IPS-18c (cell line): ENCODE data around the gene CLIC4.
"Not testable (repeated sequence)": the region's sequence is repeated elsewhere in the genome, so short reads cannot be mapped to it uniquely, and the experiment has no call there.

Experiments
- H3K4me3 ChIP-seq: 2 replicates; pipeline ENCODE4 v1.7.0; 2013; ENCODE audit warnings: low read depth, mild to moderate bottlenecking, low read length, moderate library complexity; ENCODE audit not compliant: insufficient read depth
- H3K9me3 ChIP-seq: one replicate; pipeline ENCODE4 v1.6.1; 2013; ENCODE audit warnings: mild to moderate bottlenecking, low read length, moderate library complexity; ENCODE audit not compliant: control insufficient read depth, insufficient read depth

CLIC4 gene

GRCh38 chr1:24822887-24823286 lies 77.6 kb downstream of the CLIC4 start:
- Histone ChIP-seq H3K9me3 (no peaks in the 10 kb centered on the region), H3K4me3 (no peak overlapping the region)

- not testable (repeated sequence) for H3K4me3 ChIP-seq, H3K9me3 ChIP-seq
Measured at GRCh38 chr1:24823486-24823885, 78.2 kb downstream of the CLIC4 start.

DNA sequence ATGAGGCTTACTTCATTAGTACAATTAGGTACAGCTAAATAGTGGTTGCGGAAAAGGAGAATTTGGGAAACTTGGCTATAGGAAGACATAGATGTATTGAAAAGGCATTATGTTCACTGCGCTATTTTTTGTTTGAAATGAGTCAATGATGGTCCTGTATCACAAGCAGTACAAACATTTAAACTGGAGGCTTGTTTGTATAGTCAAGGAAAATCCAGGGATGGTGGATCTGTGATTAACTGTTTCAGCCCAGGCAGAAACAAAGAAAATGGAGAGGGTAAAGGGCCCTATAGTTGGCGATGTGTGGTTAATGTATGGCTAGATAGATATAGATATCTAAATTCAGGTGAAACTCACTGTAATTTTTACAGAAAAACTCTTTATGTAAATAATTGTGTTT lies 79.9 kb downstream of the CLIC4 start:
- Histone ChIP-seq H3K4me3 (no peak overlapping the region), H3K9me3 (no peaks in the 10 kb centered on the region)

- Histone ChIP-seq H3K9me3 (no peaks in the 10 kb centered on the region), H3K4me3 (no peak overlapping the region)
Measured at GRCh38 chr1:24826510-24826909, 81.3 kb downstream of the CLIC4 start.

DNA sequence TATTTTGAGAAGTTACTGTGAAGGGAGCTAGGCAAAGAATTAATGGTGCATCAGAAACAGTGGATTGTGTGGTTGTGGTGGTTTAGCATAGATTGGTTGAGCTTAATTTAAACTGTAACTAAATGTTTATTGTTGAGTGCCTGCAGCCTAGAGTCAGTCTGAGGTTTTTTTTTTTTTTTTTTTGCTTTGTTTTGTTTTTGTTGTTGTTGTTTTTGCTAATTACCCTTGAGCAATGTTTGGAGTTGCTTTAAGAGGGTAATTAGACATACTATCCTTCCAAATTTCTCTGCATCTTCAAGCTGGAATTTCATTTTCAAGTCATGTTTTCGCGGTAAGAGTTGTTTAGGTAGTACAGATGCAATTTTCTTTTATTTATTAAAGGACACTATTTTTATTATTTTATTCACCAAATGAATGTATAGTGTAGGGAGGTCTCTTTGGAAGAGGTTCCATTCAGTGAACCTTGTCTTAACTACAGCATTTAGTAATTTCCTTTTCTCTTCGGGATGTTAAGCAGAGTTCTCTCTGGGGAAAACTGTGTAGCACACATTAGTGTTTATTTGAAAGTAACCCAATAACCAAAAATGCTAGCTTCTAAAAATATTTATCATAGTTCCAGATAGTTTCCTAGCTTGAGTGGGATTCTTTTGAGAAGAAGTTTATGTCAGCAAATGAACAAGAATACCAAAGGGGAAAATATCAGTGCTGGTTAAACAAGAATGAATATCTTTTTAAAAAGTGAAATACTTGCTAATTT lies 82.3 kb downstream of the CLIC4 start:
- Histone ChIP-seq H3K4me3 (no peak overlapping the region), H3K9me3 (no peaks in the 10 kb centered on the region)

DNA sequence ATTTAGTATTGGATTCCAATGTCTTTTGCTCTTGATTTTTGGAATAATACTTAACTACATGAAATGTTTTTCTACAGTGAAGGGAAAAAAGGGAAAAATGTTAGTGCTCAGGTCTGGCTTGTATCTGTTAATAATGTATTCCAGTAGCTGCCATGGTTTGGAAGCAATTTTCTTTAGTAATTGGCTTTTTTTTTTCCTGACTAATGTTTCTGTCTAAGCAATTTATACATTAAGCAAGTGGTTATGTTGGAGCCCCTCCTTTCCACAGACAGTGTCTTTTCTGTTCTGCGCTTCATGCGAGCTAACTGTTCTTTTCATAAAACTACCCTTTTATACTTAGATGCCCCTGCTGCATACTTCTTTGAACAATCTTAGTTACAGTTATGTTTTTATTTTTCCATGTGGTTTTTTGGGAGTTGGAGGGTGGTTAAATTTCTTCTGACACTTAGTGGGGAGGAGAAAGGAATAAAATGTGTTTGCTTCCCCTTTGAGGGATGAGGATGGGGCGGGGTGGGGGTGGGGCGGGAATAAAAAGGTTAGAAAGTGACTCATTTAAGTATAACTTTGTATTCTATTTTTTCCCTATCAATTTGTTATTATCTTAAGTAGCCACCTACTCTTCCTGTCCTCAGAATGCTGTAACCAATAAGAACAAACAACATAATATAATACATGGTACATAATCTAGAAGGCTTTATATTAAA lies 83.1 kb downstream of the CLIC4 start:
- Histone ChIP-seq H3K9me3 (no peaks in the 10 kb centered on the region), H3K4me3 (no peak overlapping the region)

DNA sequence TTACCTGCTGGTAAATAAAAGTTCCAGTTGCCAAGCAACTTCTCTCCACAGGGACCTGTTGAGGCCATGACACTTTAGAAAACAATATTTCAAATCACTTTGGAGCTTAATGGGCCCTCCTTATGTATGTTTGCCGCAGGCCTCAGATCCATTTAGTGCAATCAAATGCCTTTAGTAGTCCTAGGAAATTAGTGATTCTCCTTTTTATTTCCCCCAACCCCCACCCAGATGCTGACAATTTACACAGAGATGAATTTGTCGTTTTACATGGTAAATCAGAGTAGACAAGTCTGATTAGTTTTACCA lies 83.6 kb downstream of the CLIC4 start:
- H3K4me3 ChIP-seq = no peak overlapping the region
- H3K9me3 ChIP-seq = no peaks in the 10 kb centered on the region

GRCh38 chr1:24830680-24831272 lies 85.5 kb downstream of the CLIC4 start:
- H3K9me3 ChIP-seq = no peaks in the 10 kb centered on the region
- H3K4me3 ChIP-seq = no peak overlapping the region

- Histone ChIP-seq H3K4me3 (no peak overlapping the region), H3K9me3 (no peaks in the 10 kb centered on the region)
Measured at GRCh38 chr1:24841593-24841992, 96.3 kb downstream of the CLIC4 start.

GRCh38 chr1:24846671-24847070 lies 101.4 kb downstream of the CLIC4 start:
- Histone ChIP-seq H3K4me3 (no peak overlapping the region), H3K9me3 (peaks cover 2% of the 10 kb centered on the region)

DNA sequence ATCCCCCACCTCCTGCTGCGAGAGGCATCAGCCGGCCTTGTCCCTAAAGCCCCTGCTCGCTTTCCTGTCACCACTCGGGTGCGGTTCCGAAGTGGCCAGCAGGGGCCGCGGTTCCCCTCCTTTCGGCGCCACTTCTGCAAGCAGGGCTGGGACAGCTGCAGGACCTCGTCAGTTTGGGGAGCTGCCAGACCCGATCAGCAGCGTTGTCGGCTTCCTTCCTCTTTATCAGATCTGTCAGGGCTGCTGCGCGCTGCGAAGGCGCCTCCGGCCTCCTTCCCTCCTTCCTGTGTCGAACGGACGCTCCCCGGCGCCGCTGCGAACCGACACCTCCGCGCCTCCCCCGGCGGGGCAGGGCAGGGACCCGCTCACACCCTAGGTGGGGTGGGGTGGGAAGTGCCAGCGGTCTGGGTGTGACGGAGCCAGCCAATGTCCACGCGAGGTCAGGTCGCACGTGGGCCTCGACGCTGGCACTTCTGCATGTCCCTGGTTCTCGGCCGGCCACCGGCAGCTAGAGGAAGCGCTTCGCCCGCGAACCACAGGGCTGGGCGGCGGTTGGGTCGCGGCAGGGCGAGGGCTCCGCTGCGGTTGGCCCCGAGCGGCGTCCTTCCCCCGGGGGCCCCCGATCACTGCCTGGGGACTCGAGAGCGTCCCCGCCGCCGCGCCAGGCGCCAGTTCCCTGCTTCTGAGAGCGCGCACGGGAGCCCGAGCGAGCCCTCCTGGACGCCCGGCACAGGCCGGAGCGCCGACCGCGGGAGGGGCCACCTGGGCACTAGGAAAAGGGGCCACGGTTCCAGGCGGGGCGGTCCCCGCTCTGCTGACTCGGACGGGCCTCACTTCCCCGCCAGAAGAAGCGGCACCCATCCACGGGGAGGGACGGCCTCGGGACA lies 103.0 kb downstream of the CLIC4 start:
- peaks cover 2% of the 10 kb centered on the region for H3K9me3 ChIP-seq
- peak overlapping the region; percentile 73 for H3K4me3 ChIP-seq

- peaks cover 2% of the 10 kb centered on the region for H3K9me3 ChIP-seq
- H3K4me3 ChIP-seq = no peak overlapping the region
Measured at GRCh38 chr1:24849672-24850295, 104.5 kb downstream of the CLIC4 start.

DNA sequence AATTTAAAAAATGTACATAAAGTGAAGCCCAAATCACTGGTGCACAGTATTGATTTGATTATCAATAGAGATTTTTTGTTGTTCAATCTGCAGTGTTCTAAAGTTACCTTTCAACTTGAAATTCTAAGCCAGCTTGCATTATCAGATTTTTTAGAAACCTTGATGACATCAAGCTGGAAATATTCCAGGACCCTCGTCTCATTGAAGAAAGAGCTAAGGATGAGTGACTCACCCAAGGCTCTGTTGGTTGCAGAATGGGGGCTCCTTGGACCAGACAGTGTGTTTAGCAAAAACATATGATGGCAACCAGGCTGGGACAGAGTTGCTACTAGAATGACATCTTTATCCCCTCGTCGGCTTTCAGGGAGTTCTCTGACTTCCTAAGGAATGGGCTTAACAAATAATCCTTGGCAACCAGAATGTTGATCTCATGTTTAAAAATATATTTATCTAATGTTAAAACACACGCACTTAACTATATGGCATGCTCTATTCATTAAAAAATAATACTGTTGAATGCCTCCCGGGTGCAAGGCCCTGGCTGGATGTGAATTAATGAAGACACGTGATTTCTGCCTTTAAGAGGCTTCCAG lies 105.2 kb downstream of the CLIC4 start:
- H3K9me3 ChIP-seq = peaks cover 2% of the 10 kb centered on the region
- H3K4me3 ChIP-seq = no peak overlapping the region

DNA sequence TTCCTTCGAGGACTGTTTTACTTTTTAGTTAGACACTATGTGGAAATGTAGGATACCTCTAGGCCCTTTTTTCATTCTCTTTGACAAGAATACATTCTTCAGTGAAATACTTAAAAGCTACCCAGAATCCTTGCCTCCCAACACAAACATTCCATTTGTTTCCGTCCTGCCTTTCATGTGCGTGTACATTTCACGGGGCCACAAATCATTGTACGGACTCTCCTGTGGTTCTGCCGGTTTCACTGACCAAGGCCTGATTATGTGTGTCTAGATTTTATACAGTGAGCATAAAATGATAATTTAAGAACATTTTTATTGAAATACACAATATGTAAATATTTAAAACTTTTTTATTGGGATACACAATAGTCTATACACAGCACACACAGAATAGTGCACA lies 108.4 kb downstream of the CLIC4 start:
- Histone ChIP-seq H3K9me3 (no peaks in the 10 kb centered on the region), H3K4me3 (no peak overlapping the region)

DNA sequence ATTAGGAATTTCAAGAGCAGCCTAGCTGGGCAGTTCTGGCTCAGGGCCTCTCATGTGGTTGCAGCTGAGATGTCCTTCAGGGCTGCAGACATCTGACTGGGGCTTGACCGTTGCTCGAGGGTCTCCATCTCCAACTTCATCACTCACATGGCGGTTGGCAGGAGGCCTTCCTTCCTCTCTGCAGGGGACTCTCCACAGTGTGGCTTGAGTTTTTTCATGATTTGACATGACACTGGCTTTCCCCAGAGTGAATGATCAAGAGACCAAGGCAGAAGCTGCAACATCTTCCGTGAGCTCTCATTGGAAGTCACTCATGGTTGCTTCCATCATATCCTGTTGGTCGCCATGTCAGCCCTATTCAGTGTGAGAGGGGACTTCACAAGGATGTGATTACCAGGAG lies 110.2 kb downstream of the CLIC4 start:
- Histone ChIP-seq H3K9me3 (no peaks in the 10 kb centered on the region), H3K4me3 (no peak overlapping the region)

GRCh38 chr1:24856787-24857506 lies 111.7 kb downstream of the CLIC4 start:
- H3K4me3 ChIP-seq = no peak overlapping the region
- H3K9me3 ChIP-seq = no peaks in the 10 kb centered on the region
